HCT116 (cell line): ENCODE data around the gene SH3PXD2A. TPM values are rescaled to one million over a fixed set of nuclear protein-coding genes. Genes with fewer than 3 reads are reported as not detected.

Experiments
- ATAC-seq: fragments of 200-7000 bp; cut with Tn5 transposase; 2 replicates; pipeline ENCODE4 v1.9.1; 2020; ENCODE audit warnings: mild to moderate bottlenecking, moderate library complexity
- BruUV-seq: library from RNA; stranded (reverse); fragments of 400-500 nt; replicated peaks from 2 replicates; lab custom pipeline; 2021; lab: Mats Ljungman, UMichigan
- CTCF ChIA-PET: fragments of 300-600 bp; sonication (Branson Sonifier 250); formaldehyde crosslinking; loops from one replicate; lab custom pipeline; 2021; ENCODE audit warnings: antibody characterized with exemption; lab: Charles Lee
- POLR2A ChIA-PET: fragments of 300-600, 350-600 bp; sonication (Branson Sonifier 250); formaldehyde crosslinking; loops from one replicate; lab custom pipeline; 2021; ENCODE audit warnings: antibody characterized with exemption; lab: Charles Lee
- RAD21 ChIA-PET, 2 experiments: fragments of 300-600 bp; sonication (Branson Sonifier 250); formaldehyde crosslinking; loops; one replicate each; lab custom pipeline; 2023; ENCODE audit warnings: low total read pairs in 2 of 2; ENCODE audit not compliant: uncharacterized antibody in 2 of 2, unreplicated experiment in 2 of 2, low non-redundant PET in 1 of 2; lab: Charles Lee
- DNase-seq: peaks from one replicate; pipeline ENCODE4 v3.0.0-alpha.2; 2010; ENCODE audit warnings: low read depth, low spot score
- H2AFZ ChIP-seq: fragments of 200-600 bp; shearing (Covaris generic), sonication (generic); 2 replicates; pipeline ENCODE4 v1.6.1; 2017; ENCODE audit warnings: low read depth, mixed run types, mixed read lengths, antibody characterized with exemption, low read length; ENCODE audit not compliant: poor library complexity, severe bottlenecking
- H3K27ac ChIP-seq: 2 replicates; pipeline ENCODE4 v1.5.1; 2012; ENCODE audit warnings: low read depth, low read length
- H3K27me3 ChIP-seq: fragments of 200-600 bp; sonication (generic); 2 replicates; pipeline ENCODE4 v1.6.1; 2016; ENCODE audit warnings: mixed run types, low read length, mixed read lengths; ENCODE audit not compliant: insufficient read depth
- H3K36me3 ChIP-seq, 2 experiments: fragments of 200-500 bp in 1 of 2; fragments of 200-600 bp in 1 of 2; sonication (Bioruptor generic) in 1 of 2; sonication (generic) in 1 of 2; 2 replicates each; pipeline versions ENCODE4 v1.5.1 to v1.6.1; 2014 to 2016; ENCODE audit warnings: low read length in 2 of 2, inconsistent platforms in 1 of 2, mixed read lengths in 1 of 2, mixed run types in 1 of 2; ENCODE audit not compliant: insufficient read depth in 2 of 2, control insufficient read depth in 1 of 2
- H3K4me1 ChIP-seq, 2 experiments: fragments of 200-600 bp in 1 of 2; sonication (generic) in 1 of 2; 2 replicates each; pipeline versions ENCODE4 v1.5.1 to v1.6.1; 2012 to 2017; ENCODE audit warnings: low read length in 2 of 2, inconsistent platforms in 1 of 2, mild to moderate bottlenecking in 1 of 2, mixed read lengths in 1 of 2, mixed run types in 1 of 2, moderate library complexity in 1 of 2; ENCODE audit not compliant: insufficient read depth in 2 of 2, control insufficient read depth in 1 of 2
- H3K4me2 ChIP-seq: fragments of 200-600 bp; sonication (generic); 2 replicates; pipeline ENCODE4 v1.6.1; 2017; ENCODE audit warnings: mixed run types, low read length, mixed read lengths
- H3K4me3 ChIP-seq, 2 experiments: fragments of 200-600 bp in 1 of 2; sonication (generic) in 1 of 2; replicated peaks in 1 of 2; 2 replicates each; pipeline ENCODE4 v1.5.1; 2011 to 2016; ENCODE audit warnings: low read length in 2 of 2, control low read depth in 1 of 2, low read depth in 1 of 2, mild to moderate bottlenecking in 1 of 2, mixed read lengths in 1 of 2, mixed run types in 1 of 2
- H3K79me2 ChIP-seq: fragments of 200-600 bp; sonication (generic); 2 replicates; pipeline ENCODE4 v1.6.1; 2017; ENCODE audit warnings: mild to moderate bottlenecking, mixed run types, low read length, moderate library complexity, mixed read lengths; ENCODE audit not compliant: insufficient read depth
- H3K9ac ChIP-seq: fragments of 200-600 bp; sonication (generic); 2 replicates; pipeline ENCODE4 v1.6.1; 2016; ENCODE audit warnings: low read length, mixed read lengths
- H3K9me2 ChIP-seq: fragments of 200-600 bp; sonication (generic), shearing (Covaris generic); 2 replicates; pipeline ENCODE4 v1.6.1; 2017; ENCODE audit warnings: mixed run types, mild to moderate bottlenecking, moderate library complexity; ENCODE audit not compliant: insufficient read depth
- H3K9me3 ChIP-seq, 2 experiments: fragments of 200-500 bp in 1 of 2; fragments of 200-600 bp in 1 of 2; sonication (Bioruptor generic) in 1 of 2; sonication (generic) in 1 of 2; 2 replicates each; pipeline ENCODE4 v1.6.1; 2014 to 2017; ENCODE audit warnings: low read length in 2 of 2, mixed read lengths in 2 of 2, inconsistent platforms in 1 of 2, low read depth in 1 of 2, mild to moderate bottlenecking in 1 of 2, mixed run types in 1 of 2, moderate library complexity in 1 of 2; ENCODE audit not compliant: control insufficient read depth in 1 of 2, insufficient read depth in 1 of 2
- H4K20me1 ChIP-seq: fragments of 200-600 bp; sonication (generic), shearing (Covaris generic); 2 replicates; pipeline ENCODE4 v1.6.1; 2017; ENCODE audit warnings: mixed run types, mild to moderate bottlenecking, moderate library complexity; ENCODE audit not compliant: insufficient read depth
- EGR1 ChIP-seq: IDR thresholded peaks from 2 replicates; pipeline ENCODE4 v1.6.1; 2012; ENCODE audit warnings: low read depth
- JUND ChIP-seq: IDR thresholded peaks from 2 replicates; pipeline ENCODE4 v1.6.1; 2012
- SIN3A ChIP-seq: IDR thresholded peaks from 2 replicates; pipeline ENCODE4 v1.6.1; 2012; ENCODE audit warnings: low read depth
- TCF7L2 ChIP-seq: IDR thresholded peaks from 2 replicates; pipeline ENCODE4 v1.7.0; 2011; ENCODE audit warnings: borderline replicate concordance, inconsistent platforms; ENCODE audit not compliant: insufficient read depth, insufficient read length; ENCODE audit errors: extremely low read depth
- ZFX ChIP-seq: fragments of 450-650 bp; IDR thresholded peaks from 2 replicates; pipeline ENCODE4 v1.6.1; 2017
- ZNF274 ChIP-seq: fragments of 200-500 bp; sonication (Bioruptor generic); IDR thresholded peaks from 2 replicates; pipeline ENCODE4 v1.6.1; 2014; ENCODE audit warnings: mild to moderate bottlenecking, low read depth, low read length, inconsistent platforms
- intact Hi-C: fragments of 100-400 bp; cut with micrococcal nuclease; formaldehyde crosslinking; loops from 2 replicates; pipeline ENCODE4 v1.10.0; 2022
- total RNA-seq: library from RNA; stranded (reverse); gene quantifications from one replicate; pipeline ENCODE4 v1.2.1, GENCODE V29; 2021; ENCODE audit not compliant: unreplicated experiment
- TF ChIP-seq, protein P1 (sequence below): IDR thresholded peaks from 2 replicates; pipeline ENCODE4 v1.6.1; 2012; ENCODE audit warnings: low read depth
- TF ChIP-seq, protein P2 (sequence below): IDR thresholded peaks from 2 replicates; pipeline ENCODE4 v1.6.1; 2012

The SH3PXD2A gene
- total RNA-seq, 1 experiment from 2014 or later: 8.7 TPM

DNA sequence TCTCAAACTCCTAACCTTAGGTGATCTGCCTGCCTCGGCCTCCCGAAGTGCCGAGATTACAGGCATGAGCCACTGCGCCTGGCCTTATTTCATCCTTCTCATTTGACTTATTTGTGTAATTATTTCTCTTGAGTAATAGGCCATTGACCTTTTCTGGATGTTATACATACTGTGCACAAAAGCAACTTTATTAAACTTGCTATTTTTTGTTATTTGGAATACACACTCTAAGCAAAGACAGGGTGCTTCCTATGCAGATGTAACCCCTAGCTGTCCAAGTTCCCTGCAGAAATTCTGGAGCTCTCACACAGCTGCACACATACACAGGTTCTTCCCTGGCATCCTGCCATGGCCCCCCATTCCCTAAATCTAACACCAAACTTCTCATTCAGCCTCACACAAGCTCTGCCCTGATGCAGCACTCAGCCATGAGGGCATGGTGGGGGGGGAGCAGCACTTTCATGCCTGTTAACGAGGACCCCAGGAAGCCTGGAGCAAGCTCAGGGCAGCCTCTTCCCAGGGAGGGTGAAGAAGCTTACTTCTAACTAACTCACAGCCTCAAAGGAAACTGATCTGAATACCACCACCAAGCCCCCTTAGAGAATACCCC lies 33.2 kb downstream of the SH3PXD2A start:
- ChIA-PET POLR2A (interaction anchor here (0.7 kb wide), 1 partner anchor 12 kb away, joined by 3 read pairs; no protein-coding TSS in a partner anchor), RAD21 (interaction anchor here in 1 of 2 experiments (0.7 kb wide), 1 partner anchor 282 kb away, joined by 3 read pairs; no protein-coding TSS in a partner anchor), CTCF (interaction anchor here (1.2 kb wide), 1 partner anchor 17 kb away, joined by 3 read pairs; no protein-coding TSS in a partner anchor)
- Histone ChIP-seq H3K4me3 (no peak overlapping the region), H3K27me3 (peaks cover 16% of the 10 kb centered on the region; the same call in 1 of the 2 replicates), H3K9me2 (no peaks in the 10 kb centered on the region), H3K4me2 (no peak overlapping the region), H4K20me1 (no peaks in the 10 kb centered on the region), H3K79me2 (no peaks in the 10 kb centered on the region), H3K27ac (no peak overlapping the region), H3K9me3 (no peaks in the 10 kb centered on the region), H3K36me3 (no peaks in the 10 kb centered on the region), H3K9ac (no peak overlapping the region), H2AFZ (no peak overlapping the region), H3K4me1 (no peaks in the 10 kb centered on the region)
- no peak for TF ChIP-seq ZFX
- no peak for TF ChIP-seq EGR1
- no peak for TF ChIP-seq TCF7L2
- no peak for TF ChIP-seq JUND
- TF ChIP-seq SIN3A: no peak
- TF ChIP-seq, protein P1, sequence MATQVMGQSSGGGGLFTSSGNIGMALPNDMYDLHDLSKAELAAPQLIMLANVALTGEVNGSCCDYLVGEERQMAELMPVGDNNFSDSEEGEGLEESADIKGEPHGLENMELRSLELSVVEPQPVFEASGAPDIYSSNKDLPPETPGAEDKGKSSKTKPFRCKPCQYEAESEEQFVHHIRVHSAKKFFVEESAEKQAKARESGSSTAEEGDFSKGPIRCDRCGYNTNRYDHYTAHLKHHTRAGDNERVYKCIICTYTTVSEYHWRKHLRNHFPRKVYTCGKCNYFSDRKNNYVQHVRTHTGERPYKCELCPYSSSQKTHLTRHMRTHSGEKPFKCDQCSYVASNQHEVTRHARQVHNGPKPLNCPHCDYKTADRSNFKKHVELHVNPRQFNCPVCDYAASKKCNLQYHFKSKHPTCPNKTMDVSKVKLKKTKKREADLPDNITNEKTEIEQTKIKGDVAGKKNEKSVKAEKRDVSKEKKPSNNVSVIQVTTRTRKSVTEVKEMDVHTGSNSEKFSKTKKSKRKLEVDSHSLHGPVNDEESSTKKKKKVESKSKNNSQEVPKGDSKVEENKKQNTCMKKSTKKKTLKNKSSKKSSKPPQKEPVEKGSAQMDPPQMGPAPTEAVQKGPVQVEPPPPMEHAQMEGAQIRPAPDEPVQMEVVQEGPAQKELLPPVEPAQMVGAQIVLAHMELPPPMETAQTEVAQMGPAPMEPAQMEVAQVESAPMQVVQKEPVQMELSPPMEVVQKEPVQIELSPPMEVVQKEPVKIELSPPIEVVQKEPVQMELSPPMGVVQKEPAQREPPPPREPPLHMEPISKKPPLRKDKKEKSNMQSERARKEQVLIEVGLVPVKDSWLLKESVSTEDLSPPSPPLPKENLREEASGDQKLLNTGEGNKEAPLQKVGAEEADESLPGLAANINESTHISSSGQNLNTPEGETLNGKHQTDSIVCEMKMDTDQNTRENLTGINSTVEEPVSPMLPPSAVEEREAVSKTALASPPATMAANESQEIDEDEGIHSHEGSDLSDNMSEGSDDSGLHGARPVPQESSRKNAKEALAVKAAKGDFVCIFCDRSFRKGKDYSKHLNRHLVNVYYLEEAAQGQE: no peak
- no peak for TF ChIP-seq ZNF274
- TF ChIP-seq, protein P2, sequence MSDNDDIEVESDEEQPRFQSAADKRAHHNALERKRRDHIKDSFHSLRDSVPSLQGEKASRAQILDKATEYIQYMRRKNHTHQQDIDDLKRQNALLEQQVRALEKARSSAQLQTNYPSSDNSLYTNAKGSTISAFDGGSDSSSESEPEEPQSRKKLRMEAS: no peak
- BruUV-seq: no TSS peak
- ATAC-seq (no peak), DNase-seq (no peak)
- intact Hi-C loops: no loop called here
